NCI-H345 treated with DMSO at 0.1 percent for 48 hours (cell line): ENCODE results near the gene CELA3A.
A peak's percentile ranks its signal among the peaks of the same experiment; 100 is the strongest.
"Not testable (repeated sequence)": the region's sequence is repeated elsewhere in the genome, so short reads cannot be mapped to it uniquely, and the experiment has no call there.

Source experiments
- DNase-seq: peaks from one replicate; lab custom pipeline; 2025; ENCODE audit not compliant: unreplicated experiment; lab: John Stamatoyannopoulos, UW

The CELA3A gene

DNA sequence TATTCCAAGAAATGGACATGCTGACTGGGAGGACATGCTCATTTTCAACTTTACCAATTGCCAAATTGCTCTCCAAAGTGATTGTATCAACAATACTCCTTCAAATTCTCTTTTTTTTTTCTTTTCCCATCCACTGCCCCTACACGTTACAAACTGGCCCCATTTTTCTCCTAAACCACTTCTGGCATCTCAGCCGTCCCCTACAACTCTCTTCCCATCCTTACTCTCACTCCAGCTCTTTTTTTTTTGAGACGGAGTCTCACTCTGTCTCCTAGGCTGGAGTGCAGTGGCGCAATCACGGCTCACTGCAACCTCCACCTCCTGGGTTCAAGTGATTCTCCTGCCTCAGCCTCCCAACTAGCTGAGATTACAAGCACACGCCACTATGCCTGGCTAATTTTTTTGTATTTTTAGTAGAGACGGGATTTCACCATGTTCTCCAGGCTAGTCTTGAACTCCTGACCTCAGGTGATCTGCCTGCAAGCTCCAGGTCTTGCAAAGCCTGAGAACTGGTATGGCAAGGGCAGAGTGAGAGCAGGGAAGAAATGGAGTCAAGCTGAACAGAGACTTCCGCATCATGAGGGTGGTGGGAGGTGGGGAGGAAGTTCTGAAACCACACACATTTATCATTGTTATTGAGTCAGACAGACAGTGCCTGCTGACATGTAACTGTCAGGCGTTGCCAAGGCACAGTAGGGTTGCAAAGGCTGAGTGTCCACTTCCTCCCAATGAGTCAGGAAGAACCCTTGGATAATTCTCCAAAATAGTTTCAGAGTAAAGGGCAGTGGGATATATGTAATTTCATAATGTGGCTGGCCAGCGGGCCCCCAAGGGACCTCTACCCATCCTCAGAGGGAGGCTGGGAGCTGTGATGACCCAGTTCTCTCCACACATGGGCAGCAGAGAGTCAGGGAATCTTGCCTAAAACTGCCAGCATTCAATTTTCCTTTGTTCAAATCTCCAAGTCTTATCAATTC lies 17.4 kb downstream of the CELA3A start:
- DNase-seq: no peak

DNA sequence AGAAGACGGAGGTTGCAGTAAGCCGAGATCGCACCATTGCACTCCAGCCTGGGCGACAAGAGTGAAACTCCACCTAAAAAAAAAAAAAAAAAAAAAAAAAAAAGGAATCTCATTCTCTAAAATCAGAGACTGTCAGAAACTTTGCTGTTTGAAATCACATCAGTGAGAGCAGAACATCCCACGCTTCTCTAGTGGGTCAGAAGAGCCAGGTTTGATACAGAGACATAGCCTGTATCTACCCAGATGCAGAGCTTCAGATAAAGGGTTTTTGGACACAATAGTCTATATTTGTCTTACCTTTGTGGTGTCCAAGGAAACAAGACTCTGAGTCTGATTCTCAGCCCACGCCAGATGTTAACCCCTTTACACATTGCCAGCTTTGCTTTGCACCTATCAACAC lies 19.6 kb downstream of the CELA3A start:
- no peak for DNase-seq

DNA sequence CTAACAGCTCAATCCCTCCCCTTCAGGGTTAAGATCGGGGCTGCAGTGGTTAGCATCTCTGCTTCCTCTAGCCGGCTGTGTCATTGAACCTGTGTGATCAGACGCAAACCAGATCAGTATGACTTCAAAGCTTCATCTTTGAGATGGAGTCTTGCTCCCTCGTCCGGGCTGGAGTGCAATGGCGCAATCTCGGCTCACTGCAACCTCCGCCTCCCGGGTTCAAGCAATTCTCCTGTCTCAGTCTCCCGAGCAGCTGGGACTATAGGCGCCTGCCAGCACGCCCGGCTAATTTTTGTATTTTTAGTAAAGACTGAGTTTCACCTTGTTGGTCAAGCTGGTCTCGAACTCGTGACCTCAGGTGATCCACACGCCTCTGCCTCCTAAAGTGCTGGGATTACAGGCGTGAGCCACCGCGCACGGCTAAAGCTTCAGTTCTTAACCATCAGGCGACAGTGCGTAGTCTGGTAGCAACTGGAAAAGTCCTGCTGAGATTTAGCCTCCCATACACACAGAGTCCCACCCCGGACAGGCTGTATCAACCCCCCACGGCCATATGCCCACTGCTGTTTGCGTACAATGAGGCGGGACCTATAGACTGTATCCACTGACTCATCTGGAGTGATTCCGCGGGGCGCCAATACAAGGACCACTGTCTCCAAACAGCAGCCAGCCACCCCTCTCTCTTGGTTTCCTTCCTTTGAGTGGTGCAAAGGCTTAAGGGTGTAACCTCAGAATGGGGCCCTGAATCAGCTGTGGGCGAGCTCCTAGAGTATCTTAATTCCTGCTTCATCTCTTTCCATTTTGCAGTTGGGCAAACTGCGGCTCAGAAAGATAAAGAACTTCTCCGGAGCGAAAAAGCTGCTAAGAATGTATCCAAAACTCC lies 23.3 kb downstream of the CELA3A start:
- peak; percentile 87 for DNase-seq

DNA sequence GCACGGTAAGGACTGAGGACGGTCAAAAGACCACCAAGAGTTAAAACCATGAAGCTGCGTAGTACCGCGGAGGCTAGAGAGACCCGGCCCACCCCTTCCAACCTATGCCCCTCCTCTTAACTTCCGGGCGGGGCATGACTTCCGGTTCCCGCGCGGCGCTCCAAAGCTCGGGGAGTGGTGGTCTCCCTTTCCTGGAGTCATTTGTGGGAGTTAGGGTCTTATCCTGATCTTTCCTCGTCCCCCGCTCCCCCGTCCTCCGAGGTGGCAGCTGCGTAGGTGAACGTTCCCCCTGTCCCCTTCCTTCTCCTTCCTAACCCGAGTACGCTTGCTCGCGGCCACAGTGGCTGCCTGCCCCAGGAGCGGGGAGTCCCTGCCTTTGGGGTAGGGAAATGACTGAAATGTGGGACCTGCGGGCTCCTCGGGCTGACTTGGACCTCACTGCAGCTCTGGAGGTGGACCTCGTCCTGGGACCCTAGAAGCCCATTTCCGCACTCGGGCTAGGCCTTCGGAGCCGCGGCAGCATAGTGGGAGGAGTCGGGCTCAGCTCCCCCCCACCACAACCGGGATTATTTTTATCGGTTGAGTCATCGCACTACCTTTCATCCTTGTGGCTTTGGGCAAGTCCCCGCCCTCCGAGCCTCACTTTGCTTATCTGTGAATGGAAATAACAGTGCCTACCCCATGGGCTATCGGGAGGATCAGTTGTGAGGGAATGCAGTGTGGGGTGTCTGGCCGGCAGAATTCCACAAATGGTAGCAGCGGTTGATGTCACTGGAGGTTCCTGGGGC lies 24.1 kb downstream of the CELA3A start:
- peak; percentile 87 for DNase-seq

DNA sequence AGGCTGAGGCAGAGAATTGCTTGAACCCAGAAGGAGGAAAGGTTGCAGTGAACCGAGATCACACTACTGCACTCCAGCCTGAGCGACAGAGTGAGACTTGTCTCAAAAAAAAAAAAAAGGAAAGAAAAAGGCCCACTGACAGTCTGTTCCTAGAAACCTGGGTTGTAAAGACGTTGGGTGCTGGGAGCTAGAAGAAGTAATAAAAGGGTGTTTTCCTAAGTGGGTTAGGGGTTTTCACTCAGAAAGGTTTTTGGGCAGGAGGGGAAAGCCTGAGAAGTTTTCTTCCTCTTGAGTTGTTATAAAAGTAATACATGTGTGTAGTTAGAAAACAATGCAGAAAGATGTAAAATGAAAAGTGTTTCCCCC lies 25.4 kb downstream of the CELA3A start:
- DNase-seq: no peak

DNA sequence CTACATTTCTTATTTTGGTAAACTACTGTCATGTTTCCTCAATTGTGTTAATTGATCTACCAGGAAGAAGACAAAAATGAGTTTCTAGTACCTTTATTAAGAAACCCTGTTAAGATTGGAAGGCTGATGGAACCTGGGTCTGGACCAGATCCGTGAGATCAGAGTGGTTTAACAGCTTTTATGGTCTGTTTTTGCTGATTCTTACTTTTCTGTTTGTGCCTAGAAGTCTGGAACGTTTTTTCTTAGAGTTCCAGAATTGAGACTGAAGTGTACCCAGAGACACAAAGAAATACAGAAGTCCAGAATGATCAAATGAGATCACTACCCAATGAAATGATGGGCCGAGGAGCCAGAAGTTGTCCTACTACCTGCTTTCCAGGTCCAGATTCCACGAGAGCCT lies 28.6 kb downstream of the CELA3A start:
- no peak for DNase-seq

DNA sequence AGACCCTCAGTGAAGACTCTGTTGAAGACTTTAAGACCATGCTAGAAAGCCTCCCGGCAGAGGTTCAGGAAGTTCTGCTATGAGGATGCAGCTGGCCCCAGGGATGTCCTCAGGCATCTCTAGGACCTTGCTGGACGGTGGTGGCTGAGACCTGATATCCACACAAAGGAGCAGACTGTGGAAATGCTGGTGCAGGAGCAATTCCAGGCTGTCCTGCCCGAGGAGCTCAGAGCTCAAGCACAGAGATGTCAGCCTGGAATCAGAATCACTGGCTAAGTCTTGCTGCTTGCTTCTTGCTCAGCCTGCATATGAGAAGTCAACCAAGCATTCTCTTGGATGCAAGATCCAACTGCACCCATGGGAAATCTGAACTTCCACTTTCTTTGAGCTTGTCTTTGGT lies 29.0 kb downstream of the CELA3A start:
- DNase-seq: no peak

GRCh38 chr1:22031214-22031962 lies 29.9 kb downstream of the CELA3A start:
- no peak for DNase-seq

- not testable (repeated sequence) for DNase-seq
Observed at GRCh38 chr1:22034834-22035233, 33.4 kb downstream of the CELA3A start.

DNA sequence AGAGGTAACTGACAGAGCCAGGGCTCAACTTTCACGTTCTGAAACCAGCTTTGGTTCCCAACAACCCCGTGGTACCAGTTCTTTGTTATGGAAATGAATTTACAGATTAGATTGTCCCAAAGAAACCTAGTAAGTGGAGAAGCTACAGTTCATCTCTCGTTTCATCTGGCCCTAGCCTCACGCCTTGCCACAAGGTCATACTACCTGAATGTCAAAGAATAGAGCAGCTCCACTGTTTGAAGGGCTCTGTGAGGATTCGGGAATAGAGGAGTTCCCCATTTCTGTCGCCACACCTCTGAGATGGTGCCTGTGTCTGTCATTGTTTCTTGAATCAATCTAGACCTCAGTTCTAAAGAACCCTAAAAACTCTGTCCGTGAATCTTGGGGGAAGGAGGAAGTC lies 36.1 kb downstream of the CELA3A start:
- no peak for DNase-seq

DNA sequence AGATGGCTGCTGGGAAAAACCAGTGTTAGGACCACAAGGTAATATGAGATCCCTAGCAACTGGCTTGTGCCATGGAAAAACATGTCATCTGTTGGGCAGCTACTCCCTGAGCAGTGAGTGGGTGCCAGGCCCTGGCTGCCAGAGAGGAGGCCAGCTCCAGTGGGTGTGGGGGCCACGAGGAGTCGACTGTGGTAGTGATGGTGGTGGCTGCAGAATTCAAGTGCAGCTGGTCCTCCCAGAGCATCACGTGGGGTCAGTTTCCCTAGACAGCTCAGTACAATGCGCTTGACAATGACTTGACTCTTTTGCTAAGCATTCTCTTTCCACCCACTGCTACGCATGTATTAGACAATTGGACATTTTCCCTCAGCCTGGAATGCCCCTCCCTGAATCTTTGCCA lies 36.6 kb downstream of the CELA3A start:
- DNase-seq: no peak

DNA sequence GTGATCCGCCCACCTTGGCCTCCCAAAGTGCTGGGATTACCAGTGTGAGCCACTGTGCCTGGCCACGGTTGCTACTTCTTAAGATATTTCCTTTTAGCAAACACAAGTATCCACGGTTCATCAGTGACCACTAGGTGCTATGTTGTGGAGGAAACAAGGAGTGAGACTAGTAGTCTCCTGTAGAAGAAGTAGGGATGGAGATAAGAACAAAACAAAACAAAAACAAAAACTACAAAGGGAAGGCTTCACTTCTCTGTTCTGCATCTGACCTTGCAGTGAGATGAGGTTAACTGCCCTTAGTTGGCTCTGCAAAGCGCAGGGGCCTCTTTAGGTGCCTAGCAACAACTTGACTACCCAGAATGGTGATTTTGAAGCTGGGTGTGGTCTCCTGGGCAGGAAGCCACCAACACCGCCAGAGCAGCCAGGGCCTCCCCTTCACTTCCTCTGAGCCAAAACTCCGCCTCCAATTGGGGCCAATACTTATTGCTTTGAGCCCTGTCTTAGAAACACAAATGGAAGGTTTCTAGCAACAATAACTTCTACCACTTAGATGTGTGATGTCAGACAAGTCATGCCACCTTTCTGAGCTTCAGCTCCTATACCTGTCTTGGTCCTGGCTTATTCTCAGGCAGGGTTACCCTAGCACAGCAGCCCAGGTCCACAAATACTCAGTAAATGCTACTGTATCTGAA lies 38.3 kb downstream of the CELA3A start:
- DNase-seq: no peak

- no peak for DNase-seq
Observed at GRCh38 chr1:22040286-22040623, 38.8 kb downstream of the CELA3A start.

GRCh38 chr1:22041505-22041904 lies 40.0 kb downstream of the CELA3A start:
- DNase-seq: no peak

- no peak for DNase-seq
Observed at GRCh38 chr1:22043198-22043769, 41.8 kb downstream of the CELA3A start.

- no peak for DNase-seq
Observed at GRCh38 chr1:22044690-22045420, 43.4 kb downstream of the CELA3A start.

GRCh38 chr1:22045604-22046228 lies 44.3 kb downstream of the CELA3A start:
- DNase-seq: no peak

DNA sequence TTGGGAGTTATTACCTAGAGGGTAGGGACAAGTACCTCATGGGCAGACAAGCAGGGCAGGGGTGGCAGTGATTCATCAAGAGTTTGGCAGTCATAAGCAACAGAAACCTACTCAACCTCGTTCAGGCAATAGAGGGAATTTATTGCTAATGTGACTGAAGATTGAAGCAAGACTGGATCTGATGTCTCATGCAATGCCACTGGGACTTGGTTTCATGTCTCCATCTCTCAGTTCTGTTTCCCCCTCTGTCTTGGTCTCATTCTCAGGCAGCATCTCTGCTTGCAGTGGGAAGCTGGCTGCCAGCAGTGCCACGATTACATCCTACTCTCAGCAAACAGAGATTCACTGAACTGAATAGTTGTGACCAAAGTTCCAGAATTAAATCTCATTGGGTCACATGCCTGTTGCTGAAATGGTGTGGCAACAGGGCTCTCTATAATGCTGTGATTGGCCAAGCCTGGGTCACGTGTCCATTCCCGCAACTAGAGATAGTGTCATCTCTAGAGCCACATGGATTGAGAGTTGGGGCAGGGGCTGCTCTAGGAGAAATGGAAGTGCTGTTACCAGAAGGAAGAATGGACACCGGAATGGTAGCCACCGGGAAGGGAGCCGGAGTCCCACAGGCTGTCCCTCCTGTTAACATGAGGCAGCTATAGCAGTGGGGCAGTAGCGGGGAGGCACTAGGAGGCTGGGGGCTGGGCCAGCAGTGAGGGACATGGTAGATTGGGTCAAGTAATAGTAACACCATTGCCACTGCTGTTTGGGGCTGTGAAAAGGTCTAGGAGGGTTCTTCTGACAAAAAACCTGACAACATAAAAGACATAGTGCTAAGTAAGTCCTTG lies 47.1 kb downstream of the CELA3A start:
- no peak for DNase-seq
